SIG-M5 (cell line): ENCODE results near the gene DCPS.
A peak's percentile ranks its signal among the peaks of the same experiment; 100 is the strongest.
"Not testable (repeated sequence)": the region's sequence is repeated elsewhere in the genome, so short reads cannot be mapped to it uniquely, and the experiment has no call there.

Source experiments
- DNase-seq: peaks from one replicate; lab custom pipeline; 2025; lab: John Stamatoyannopoulos, UW

The DCPS gene

GRCh38 chr11:126290887-126291286 lies 13.0 kb upstream of the DCPS start:
- no peak for DNase-seq

- no peak for DNase-seq
These were observed 10.1 kb upstream of the DCPS start for GRCh38 chr11:126293726-126294125.

- no peak for DNase-seq
These were observed 6.9 kb upstream of the DCPS start for GRCh38 chr11:126297004-126297403.

DNA sequence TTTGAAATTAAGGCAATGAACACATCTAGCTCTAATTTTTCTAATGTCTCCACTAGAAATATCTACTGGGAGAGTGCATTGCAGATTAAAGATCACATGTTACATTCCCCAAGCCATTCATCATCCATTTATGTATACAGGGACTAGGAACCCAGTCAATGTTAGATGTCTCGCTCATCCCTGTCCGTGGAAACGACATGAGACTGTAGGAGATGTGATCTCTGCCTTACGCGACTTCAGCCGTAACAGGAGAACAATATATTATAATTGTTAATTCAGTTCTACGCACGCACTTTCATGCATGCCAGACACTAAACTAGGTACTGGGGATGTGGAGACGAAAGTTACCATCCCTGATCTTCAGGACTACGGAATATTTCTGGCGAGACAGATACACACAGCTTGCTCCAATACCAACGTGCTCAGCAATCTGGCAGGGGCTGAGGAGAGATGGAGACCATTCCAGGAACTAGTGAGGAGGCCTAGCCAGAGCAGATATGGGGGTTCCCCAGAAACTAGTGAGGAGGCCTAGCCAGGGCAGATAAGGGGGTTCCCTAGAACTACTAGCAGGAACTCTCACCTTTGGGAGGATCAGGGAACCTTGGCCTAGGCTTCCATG lies 706 bp downstream of the DCPS start:
- DNase-seq, result no peak

- DNase-seq, result no peak
These were observed 1.8 kb downstream of the DCPS start for GRCh38 chr11:126305699-126306098.

DNA sequence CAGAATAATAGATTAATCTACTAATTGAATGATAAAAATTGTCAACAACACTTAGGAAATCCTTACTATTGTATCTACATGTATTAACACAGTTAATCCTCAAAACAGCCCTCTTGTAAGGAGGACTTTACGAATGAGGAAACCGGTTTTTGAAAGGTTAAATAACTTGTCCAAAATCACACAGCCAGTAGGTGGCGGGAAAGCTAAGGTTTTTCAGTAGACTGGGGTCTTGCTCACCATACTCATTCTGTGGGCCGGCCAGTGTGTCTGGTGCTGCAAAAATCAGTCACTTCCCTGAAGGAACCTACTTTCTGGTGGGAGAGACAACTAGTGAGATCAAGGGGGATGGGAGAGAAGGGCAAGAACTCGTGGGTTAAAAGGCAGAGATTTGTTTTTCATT lies 3.8 kb downstream of the DCPS start:
- no peak for DNase-seq

DNA sequence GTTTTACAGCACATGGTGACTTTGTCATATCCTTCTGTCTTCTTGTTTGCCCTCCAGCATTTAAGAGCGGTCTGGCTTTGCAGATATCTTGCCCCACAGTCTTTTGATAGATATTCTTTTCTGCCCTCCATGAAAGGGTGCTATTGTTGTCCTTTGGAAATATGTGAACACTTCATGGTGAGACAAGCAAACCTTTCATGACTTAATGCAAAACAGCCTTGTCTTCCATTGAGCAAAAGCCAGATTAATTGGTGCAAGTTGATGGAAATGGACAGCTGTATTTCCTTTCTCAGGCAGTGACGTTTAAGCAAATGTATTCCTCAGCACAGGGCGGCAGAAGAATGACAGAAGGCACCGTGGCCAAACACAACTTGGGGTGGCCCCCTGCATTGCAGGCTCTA lies 4.4 kb downstream of the DCPS start:
- DNase-seq, result no peak

- not testable (repeated sequence) for DNase-seq
These were observed 4.9 kb downstream of the DCPS start for GRCh38 chr11:126308771-126309170.

- DNase-seq, result no peak
These were observed 6.5 kb downstream of the DCPS start for GRCh38 chr11:126310200-126310991.

DNA sequence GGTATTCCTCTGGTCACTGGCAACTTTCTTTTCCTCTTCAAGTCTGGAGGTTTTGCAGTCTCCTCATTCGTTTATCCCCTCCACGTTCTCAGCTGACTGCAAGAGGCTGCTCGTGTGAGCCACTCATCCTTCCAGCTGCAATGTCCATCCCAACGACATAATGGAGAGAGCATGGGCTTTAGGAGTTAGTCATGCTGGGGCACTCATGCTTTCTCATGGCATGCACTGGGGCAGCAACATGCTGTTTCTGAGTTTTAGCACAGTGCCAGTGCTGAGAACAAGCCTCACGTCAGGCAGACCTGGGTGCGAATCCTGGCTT lies 7.1 kb downstream of the DCPS start:
- no peak for DNase-seq

DNA sequence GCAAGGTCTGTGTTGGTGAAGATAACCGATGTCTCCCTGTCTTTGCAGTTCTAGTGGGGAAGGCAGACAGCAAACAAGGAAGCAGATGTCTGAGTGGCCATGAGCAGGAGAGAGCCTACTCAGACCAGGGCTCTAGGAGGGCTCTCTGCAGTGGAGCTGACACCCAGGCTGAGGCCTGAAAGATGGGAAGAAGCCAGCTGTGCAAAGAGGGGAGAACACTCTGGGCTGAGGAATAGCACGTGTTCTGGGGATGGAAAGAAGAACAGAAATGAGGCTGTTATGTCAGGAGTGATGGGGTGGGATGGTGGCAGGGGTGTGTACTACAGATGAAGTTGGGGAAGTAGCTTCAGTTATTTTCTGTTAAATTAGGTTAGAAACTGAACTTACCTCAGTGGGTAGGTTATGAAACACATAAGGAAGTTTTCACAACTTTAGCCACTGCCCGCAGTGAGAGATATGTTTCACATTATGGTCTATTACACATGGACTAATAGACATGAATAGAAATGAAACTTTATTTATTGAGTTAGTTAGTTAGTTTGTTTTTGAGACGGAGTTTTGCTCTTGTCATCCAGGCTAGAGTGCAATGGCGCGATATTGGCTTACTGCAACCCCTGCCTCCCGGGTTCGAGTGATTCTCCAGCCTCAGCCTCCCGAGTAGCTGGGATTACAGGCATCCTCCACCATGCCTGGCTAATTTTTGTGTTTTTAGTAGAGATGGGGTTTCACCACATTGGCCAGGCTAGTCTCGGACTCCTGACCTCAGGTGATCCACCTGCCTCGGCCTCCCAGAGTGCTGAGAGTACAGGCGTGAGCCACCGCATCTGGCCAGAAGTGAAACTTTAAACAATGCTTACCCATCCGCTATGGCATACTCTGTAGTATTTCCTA lies 7.8 kb downstream of the DCPS start:
- DNase-seq, result peak; percentile 72

GRCh38 chr11:126312961-126313360 lies 9.1 kb downstream of the DCPS start:
- DNase-seq, result no peak

DNA sequence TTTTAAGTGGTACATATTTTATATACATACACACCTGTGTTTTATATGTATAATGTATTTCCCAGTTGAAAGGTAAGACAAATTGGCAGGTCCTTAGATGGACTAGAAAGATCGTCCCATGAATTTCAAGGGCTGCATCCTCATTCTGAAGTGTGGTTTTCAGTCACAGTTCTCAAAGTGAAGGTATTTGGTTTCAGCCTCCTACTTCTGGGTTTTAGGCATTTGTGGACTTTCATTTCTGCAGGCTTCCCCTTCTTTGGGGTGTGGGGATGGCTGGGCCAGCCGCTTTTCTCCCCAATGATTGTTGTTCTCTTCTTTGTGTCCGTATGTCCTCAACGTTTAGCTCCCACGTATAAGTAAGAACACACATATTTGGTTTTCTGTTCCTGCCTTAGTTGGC lies 10.0 kb downstream of the DCPS start:
- DNase-seq, result no peak

- no peak for DNase-seq
These were observed 13.5 kb downstream of the DCPS start for GRCh38 chr11:126317432-126317755.

DNA sequence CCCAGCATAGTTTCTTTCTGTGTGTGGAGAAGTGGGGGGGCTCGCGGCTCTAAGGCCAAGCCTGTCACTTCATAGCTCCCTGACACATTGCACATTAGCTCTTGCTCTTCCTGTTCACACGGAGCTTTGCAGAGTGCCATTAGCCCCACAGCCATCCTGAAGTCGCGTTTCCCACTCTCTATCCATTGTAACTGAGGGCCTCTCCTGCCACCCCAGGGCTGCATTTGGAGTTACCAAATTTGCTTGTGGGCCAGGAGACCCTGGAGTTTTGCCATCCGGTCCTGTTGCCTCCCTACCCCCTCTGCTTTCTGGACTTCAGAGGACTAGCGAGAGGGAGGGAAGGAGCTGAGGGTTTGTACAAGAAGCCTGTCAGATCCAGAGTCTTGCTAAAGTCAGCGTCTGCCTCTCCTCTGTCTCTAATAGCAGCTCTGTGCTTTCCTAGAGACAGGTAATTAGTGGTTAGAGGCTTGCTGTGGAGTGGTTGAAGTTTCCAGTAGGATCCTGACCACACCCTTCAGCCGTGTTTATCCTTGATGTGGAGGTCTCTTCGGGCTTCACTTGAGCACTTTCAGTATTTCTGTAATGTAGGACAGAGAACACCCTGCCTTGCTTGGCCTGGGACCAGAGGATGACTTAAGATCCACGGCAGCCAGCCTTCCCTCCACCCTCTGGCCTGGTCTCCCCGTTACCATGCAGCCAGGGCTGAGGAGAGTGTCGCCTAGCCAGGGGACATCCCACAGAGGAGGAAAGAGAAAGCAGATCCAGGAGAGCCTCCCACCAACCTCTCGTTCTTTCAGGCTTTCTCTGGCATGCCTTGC lies 14.1 kb downstream of the DCPS start:
- DNase-seq, result no peak

- DNase-seq, result peak; percentile 81
These were observed 14.9 kb downstream of the DCPS start for GRCh38 chr11:126318574-126319373.

GRCh38 chr11:126319374-126319740 lies 15.5 kb downstream of the DCPS start:
- DNase-seq, result no peak

DNA sequence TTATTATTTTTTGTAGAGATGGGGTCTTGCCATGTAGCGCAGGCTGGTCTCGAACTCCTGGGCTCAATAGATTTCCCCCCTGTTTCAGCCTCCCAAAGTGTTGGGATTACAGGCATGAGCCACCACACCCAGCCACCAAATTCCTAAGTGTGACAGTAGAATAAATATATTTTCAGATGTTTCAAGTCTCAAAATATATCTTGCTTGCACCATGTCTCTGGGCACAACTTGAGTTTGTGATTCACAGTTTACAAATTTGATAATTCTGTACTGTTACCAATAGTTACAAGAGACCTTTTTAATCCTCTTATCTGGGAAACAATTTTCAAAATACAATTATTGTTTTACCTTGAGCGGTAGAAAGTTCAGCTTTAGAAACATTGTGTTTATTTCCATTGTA lies 19.1 kb downstream of the DCPS start:
- no peak for DNase-seq

- DNase-seq, result no peak
These were observed 23.6 kb downstream of the DCPS start for GRCh38 chr11:126327281-126328000.

DNA sequence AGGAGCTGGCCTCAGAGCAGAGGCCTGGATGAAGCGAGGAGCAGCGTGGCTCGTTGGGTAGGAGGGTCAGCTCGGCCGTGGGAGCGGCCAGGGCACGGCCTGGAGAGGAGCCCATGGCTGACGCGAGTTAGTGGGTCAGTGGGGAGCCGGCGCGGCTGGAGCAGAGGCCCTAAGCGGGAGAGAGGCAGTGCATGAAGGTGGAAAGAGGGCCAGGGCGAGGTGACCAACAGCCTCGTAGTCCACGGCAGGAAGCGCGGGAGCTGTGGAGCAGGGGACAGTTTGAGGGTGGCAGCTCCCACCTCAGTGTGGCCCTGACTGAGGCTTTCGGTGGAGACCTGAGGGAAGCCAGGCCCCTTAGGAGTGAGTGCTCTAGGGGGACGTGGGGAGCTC lies 24.1 kb downstream of the DCPS start:
- DNase-seq, result no peak

DNA sequence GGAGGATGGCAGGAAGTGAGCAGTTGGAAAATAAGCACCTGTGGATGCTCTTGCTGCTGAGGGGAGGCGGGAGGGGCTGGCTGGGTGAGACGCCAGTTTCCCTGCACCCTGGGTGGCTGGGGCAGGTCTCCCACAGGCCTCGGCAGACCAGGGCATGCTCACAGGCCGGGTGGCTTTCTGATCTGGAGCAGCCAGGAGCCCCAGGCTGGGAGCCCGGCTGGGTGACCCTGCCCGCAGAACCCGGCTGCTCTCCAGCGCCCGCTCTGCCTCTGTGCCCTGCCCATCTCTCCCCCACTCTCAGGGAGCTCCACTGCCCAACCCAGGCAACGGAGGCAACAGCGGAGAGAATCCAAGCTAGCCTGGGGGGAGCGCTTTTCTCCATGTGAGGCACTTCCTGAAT lies 24.6 kb downstream of the DCPS start:
- DNase-seq, result no peak
